C4-2B (cell line): ENCODE results near the gene HACD1.
A peak's percentile ranks its signal among the peaks of the same experiment; 100 is the strongest.

Experiments
- H3K27ac ChIP-seq: fragments of 450-650 bp; 2 replicates; pipeline ENCODE4 v1.5.1; 2017
- ZFX ChIP-seq: fragments of 450-650 bp; IDR thresholded peaks from 2 replicates; pipeline ENCODE4 v1.6.1; 2017
- TF ChIP-seq, protein P1 (sequence below): fragments of 450-650 bp; conservative IDR thresholded peaks from 2 replicates; pipeline ENCODE4 v1.5.1; 2017; ENCODE audit warnings: mild to moderate bottlenecking

The HACD1 gene

DNA sequence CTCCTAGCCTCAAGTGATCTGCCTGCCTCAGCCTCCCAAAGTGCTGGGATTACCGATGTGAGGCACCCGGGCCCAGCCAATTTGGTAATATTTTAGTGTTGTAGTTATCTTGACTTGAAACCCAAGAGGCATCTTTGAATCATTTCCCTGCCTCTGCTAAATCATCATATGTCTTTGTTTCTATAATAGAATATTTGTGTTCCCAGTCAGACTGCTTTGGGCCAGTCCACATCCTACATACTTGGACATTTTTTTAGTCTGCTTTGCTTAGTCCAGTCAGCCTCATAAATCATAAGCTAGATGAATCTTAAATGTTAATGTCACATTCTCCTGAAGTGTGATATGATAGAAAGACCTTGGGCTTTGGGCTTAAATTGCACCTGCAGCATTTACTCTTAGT is 32.7 kb upstream of the HACD1 start:
- TF ChIP-seq, protein P1, sequence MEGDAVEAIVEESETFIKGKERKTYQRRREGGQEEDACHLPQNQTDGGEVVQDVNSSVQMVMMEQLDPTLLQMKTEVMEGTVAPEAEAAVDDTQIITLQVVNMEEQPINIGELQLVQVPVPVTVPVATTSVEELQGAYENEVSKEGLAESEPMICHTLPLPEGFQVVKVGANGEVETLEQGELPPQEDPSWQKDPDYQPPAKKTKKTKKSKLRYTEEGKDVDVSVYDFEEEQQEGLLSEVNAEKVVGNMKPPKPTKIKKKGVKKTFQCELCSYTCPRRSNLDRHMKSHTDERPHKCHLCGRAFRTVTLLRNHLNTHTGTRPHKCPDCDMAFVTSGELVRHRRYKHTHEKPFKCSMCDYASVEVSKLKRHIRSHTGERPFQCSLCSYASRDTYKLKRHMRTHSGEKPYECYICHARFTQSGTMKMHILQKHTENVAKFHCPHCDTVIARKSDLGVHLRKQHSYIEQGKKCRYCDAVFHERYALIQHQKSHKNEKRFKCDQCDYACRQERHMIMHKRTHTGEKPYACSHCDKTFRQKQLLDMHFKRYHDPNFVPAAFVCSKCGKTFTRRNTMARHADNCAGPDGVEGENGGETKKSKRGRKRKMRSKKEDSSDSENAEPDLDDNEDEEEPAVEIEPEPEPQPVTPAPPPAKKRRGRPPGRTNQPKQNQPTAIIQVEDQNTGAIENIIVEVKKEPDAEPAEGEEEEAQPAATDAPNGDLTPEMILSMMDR, result no peak
- TF ChIP-seq ZFX, result no peak
- no peak overlapping the region for H3K27ac ChIP-seq

GRCh38 chr10:17649052-17649451 is 31.9 kb upstream of the HACD1 start:
- H3K27ac ChIP-seq, result no peak overlapping the region
- TF ChIP-seq, protein P1, result no peak
- TF ChIP-seq ZFX, result no peak

- no peak for TF ChIP-seq ZFX
- TF ChIP-seq, protein P1, result no peak
Observed at GRCh38 chr10:17648243-17649035, 31.3 kb upstream of the HACD1 start.

DNA sequence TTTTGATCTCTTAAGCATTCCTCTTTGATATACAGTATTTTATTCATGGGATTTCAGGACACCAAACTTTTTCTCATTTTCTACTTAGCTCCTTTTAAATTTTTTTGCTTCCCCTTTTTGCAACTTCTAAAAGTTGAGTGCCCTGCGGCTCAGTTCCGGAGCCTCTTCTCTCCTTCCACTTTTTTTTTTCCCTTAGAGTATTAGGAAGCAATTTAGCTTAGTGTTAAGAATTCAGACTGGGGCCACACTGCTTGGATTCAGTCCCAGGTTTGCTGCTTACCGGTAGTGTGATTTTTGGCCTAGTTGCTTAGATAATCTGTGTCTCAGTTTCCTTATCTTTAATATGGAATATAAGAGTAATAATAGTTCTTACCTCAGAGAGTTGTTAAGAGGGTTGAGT is 30.2 kb upstream of the HACD1 start:
- TF ChIP-seq, protein P1, result no peak
- no peak for TF ChIP-seq ZFX

More at GRCh38 chr10:17648243-17649035, 31.3 kb upstream of the HACD1 start:
- H3K27ac ChIP-seq, result no peak overlapping the region

GRCh38 chr10:17645621-17646345 is 28.6 kb upstream of the HACD1 start:
- H3K27ac ChIP-seq, result no peak overlapping the region
- TF ChIP-seq, protein P1, result no peak
- TF ChIP-seq ZFX, result no peak

More for the DNA sequence above, 30.2 kb upstream of the HACD1 start:
- no peak overlapping the region for H3K27ac ChIP-seq

- peak overlapping the region; percentile 95 for H3K27ac ChIP-seq
- TF ChIP-seq, protein P1, result no peak
- no peak for TF ChIP-seq ZFX
Observed at GRCh38 chr10:17644485-17644943, 27.3 kb upstream of the HACD1 start.
